ENCODE data around the gene CTBS. TPM values are rescaled to one million over a fixed set of nuclear protein-coding genes. Genes with fewer than 3 reads are reported as not detected.

CTBS gene
- total and polyA plus RNA-seq, 2 of the 4 experiments (the other 2 are of a cell fraction): 5.9 to 12.4 TPM

GRCh38 chr1:84617349-84617748 is 43.1 kb upstream of the CTBS start:
- peaks cover 2% of the 10 kb centered on the region for H3K9me3 ChIP-seq (ENCODE audit: control insufficient read depth, insufficient read depth, low read length)
- peak overlapping the region; percentile 59 for H2AFZ ChIP-seq (replicated peaks; ENCODE audit: low read length, poor library complexity)
- no peaks in the 10 kb centered on the region for H3K79me1 ChIP-seq (ENCODE audit: low read depth in 1 of 2, low read length in 2 of 2)
- no peak overlapping the region for H4K8ac ChIP-seq (ENCODE audit: low read depth in 2 of 2, low read length in 2 of 2)
- no peak overlapping the region for H2BK5ac ChIP-seq (ENCODE audit: low read depth, low read length, poor library complexity, severe bottlenecking)
- no peak overlapping the region for H3K4ac ChIP-seq (ENCODE audit: low read depth, low read length)
- no peak overlapping the region for H3K56ac ChIP-seq (ENCODE audit: extremely low read depth, insufficient read depth, low read length)
- H2AK5ac ChIP-seq (ENCODE audit: low read depth, low read length): no peak overlapping the region
- H3K14ac ChIP-seq (replicated peaks; ENCODE audit: low read depth, low read length): no peak overlapping the region
- H2BK120ac ChIP-seq (ENCODE audit: low read depth, low read length): no peak overlapping the region; the same call in 1 of the 2 replicates
- H2AK9ac ChIP-seq (replicated peaks; ENCODE audit: low read depth, low read length, poor library complexity): no peak overlapping the region
- H3K36me3 ChIP-seq (ENCODE audit: control insufficient read depth, insufficient read depth, low read length): no peaks in the 10 kb centered on the region
- ChIA-PET POLR2A (ENCODE audit: unreplicated experiment) (no interaction called here), CTCF (no interaction called here)
- H3K9me1 ChIP-seq (ENCODE audit: insufficient read depth, low read length): no peaks in the 10 kb centered on the region
- dilution Hi-C loops (cut with HindIII; ENCODE audit: low sequenced_read_pairs, unreplicated experiment) (no loop called here), intact Hi-C loops (cut with micrococcal nuclease) (loop anchor here (10.0 kb wide), 1 partner anchor 713 kb away; no protein-coding TSS in a partner anchor), in situ Hi-C loops (cut with MboI; ENCODE audit: low sequenced_read_pairs) (loop anchor here (25.0 kb wide), 2 partner anchors 320 to 480 kb away; partner anchors contain the start of gene PRKACB)
- no TSS peak for BruUV-seq (replicated peaks)
- no peak overlapping the region for H3K27ac ChIP-seq (ENCODE audit: insufficient read depth, low read length)
- no peak for ATAC-seq (ENCODE audit: low read depth)
- H3K4me3 ChIP-seq (ENCODE audit: insufficient read depth, low read depth, low read length): no peak overlapping the region
- TF ChIP-seq MXI1 (IDR thresholded peaks at IDR 0.05; ENCODE audit: borderline replicate concordance, low read depth, low read length) (no peak), SMC3 (IDR thresholded peaks at IDR 0.05; ENCODE audit: low read depth, low read length) (no peak), RCOR1 (IDR thresholded peaks at IDR 0.05; ENCODE audit: insufficient replicate concordance, low read length) (no peak), FOS (IDR thresholded peaks at IDR 0.05; ENCODE audit: low read depth, low read length) (no peak), RAD21 (IDR thresholded peaks at IDR 0.05; ENCODE audit: low read length) (no peak), POLR2A (IDR thresholded peaks at IDR 0.05; ENCODE audit: low read depth, low read length) (no peak), BHLHE40 (IDR thresholded peaks at IDR 0.05; ENCODE audit: low read depth, low read length) (no peak), CHD1 (IDR thresholded peaks at IDR 0.05; ENCODE audit: low read depth, low read length) (no peak), MAZ (IDR thresholded peaks at IDR 0.05; ENCODE audit: borderline replicate concordance, low read depth, low read length) (no peak), RFX5 (IDR thresholded peaks at IDR 0.05; ENCODE audit: low read depth, low read length) (no peak), CTCF (conservative IDR thresholded peaks at IDR 0.05; ENCODE audit: low read depth, low read length) (no peak), CEBPB (IDR thresholded peaks at IDR 0.05; ENCODE audit: low read depth, low read length) (no peak), MAFK (IDR thresholded peaks at IDR 0.05; ENCODE audit: low read depth, low read length) (no peak), NFE2L2 (IDR thresholded peaks at IDR 0.05; ENCODE audit: low read depth, low read length) (no peak), USF2 (IDR thresholded peaks at IDR 0.05; ENCODE audit: low read depth, low read length) (no peak)
- H4K20me1 ChIP-seq (ENCODE audit: insufficient read depth, low read length): no peaks in the 10 kb centered on the region
- peaks cover 9% of the 10 kb centered on the region for H3K4me1 ChIP-seq (ENCODE audit: control insufficient read depth, insufficient read depth, low read length)
- DNase-seq: peak; percentile 21
- no peak overlapping the region for H2BK20ac ChIP-seq (ENCODE audit: low read depth, low read length)
- no peak overlapping the region for H3K9ac ChIP-seq (ENCODE audit: low read depth, low read length)
- H3K27me3 ChIP-seq (ENCODE audit: control insufficient read depth, insufficient read depth, low read length): no peaks in the 10 kb centered on the region
- H4K91ac ChIP-seq (ENCODE audit: insufficient read depth, low read depth, low read length): no peak overlapping the region
- no peak overlapping the region for H4K5ac ChIP-seq (ENCODE audit: low read depth, low read length)
- H3K18ac ChIP-seq (ENCODE audit: low read depth, low read length): no peak overlapping the region
- H3K4me2 ChIP-seq (ENCODE audit: low read depth, low read length): peak overlapping the region; percentile 9; the same call in 1 of the 2 replicates
- H3K23ac ChIP-seq (ENCODE audit: low read depth, low read length): peak overlapping the region; percentile 34; the same call in 1 of the 2 replicates
- 0 out of 3 replicates have a peak overlapping the region, but pooled peaks have one; percentile 27 for H2BK15ac ChIP-seq (ENCODE audit: low read depth, low read length)
- WGBS, 2 experiments (ENCODE audit: extremely low coverage in 2 of 2, insufficient read length in 1 of 2): no CpG with 5 or more reads among the region's 2 CpGs
